ENCODE results near the gene TREML2. TPM values are rescaled to one million over a fixed set of nuclear protein-coding genes. Genes with fewer than 3 reads are reported as not detected.

The TREML2 gene
- polyA plus RNA-seq, 1 donor from 2014 or later, result not detected

GRCh38 chr6:41187924-41188886 is 12.7 kb downstream of the TREML2 start:
- no peak overlapping the region for H3K4me3 ChIP-seq (ENCODE audit: low read length)
- no peaks in the 10 kb centered on the region for H4K20me1 ChIP-seq (ENCODE audit: insufficient read depth)

More at GRCh38 chr6:41187924-41188886, 12.7 kb downstream of the TREML2 start:
- H3K4me2 ChIP-seq (ENCODE audit: low read length), result no peak overlapping the region
- H3K9ac ChIP-seq (ENCODE audit: low read length), result no peak overlapping the region
- no peaks in the 10 kb centered on the region for H3K27me3 ChIP-seq (ENCODE audit: insufficient read depth, low read depth, low read length)
- H2AFZ ChIP-seq (ENCODE audit: low read depth, low read length), result no peak overlapping the region
- H3F3A ChIP-seq (ENCODE audit: insufficient read depth, low read length, poor library complexity, severe bottlenecking), result no peaks in the 10 kb centered on the region
- no peaks in the 10 kb centered on the region for H3K36me3 ChIP-seq (ENCODE audit: insufficient read depth, low read length)
- TF ChIP-seq TAF1 (IDR thresholded peaks at IDR 0.05; ENCODE audit: low read depth) (no peak), EP300 (conservative IDR thresholded peaks at IDR 0.05; ENCODE audit: poor library complexity, severe bottlenecking) (no peak), REST (IDR thresholded peaks at IDR 0.05; ENCODE audit: borderline replicate concordance) (no peak), EZH2 (IDR thresholded peaks at IDR 0.05; ENCODE audit: borderline replicate concordance, insufficient read depth, low read length, poor library complexity, severe bottlenecking) (no peak), MXI1 (conservative IDR thresholded peaks at IDR 0.05; ENCODE audit: poor library complexity, severe bottlenecking) (no peak), POLR2AphosphoS5 (IDR thresholded peaks at IDR 0.05) (no peak), CTCF (IDR thresholded peaks at IDR 0.05; ENCODE audit: poor library complexity, severe bottlenecking) (no peak), RAD21 (conservative IDR thresholded peaks at IDR 0.05) (no peak), SMC3 (conservative IDR thresholded peaks at IDR 0.05; ENCODE audit: poor library complexity) (no peak)
- no peaks in the 10 kb centered on the region for H3K79me2 ChIP-seq (replicated peaks; ENCODE audit: insufficient read depth, low read length)
- H3K9me2 ChIP-seq (ENCODE audit: insufficient read depth, low read length), result no peaks in the 10 kb centered on the region
- H3K27ac ChIP-seq (ENCODE audit: low read length), result no peak overlapping the region
- peaks cover 2% of the 10 kb centered on the region for H3K9me3 ChIP-seq (ENCODE audit: low read length)
